Measurements from ENCODE around the gene EPB41L5. TPM values are rescaled to one million over a fixed set of nuclear protein-coding genes. Genes with fewer than 3 reads are reported as not detected.
"Not testable (repeated sequence)": the region's sequence is repeated elsewhere in the genome, so short reads cannot be mapped to it uniquely, and the experiment has no call there.

The EPB41L5 gene
- total RNA-seq, 1 donor from 2014 or later, result 27.0 TPM

DNA sequence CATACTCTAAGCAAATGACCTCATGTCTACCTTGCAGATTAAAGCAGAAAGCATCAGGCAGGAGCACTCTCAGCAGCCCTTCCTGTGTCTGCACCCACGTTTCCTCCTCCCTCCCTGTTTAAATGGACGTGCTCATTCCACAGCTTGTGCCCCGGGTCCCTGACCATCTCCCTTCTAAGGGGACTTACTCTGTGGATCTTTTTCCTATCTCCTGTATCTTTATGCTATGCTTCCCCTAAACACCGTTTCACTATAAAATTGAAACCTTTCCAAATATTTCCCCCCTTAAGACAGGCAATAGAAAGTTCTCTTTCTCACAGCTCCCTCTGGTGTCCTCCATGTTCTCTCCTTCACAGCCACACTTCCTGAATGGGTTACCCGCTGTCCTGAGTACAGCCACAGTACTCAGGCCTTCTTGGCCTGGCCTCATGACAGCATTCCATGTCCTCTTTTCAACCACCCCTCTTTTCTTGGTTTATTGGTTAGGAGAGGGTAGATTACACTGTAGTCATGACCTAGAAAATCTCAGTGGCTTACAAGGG is 169.2 kb downstream of the EPB41L5 start:
- TF ChIP-seq, protein P1, sequence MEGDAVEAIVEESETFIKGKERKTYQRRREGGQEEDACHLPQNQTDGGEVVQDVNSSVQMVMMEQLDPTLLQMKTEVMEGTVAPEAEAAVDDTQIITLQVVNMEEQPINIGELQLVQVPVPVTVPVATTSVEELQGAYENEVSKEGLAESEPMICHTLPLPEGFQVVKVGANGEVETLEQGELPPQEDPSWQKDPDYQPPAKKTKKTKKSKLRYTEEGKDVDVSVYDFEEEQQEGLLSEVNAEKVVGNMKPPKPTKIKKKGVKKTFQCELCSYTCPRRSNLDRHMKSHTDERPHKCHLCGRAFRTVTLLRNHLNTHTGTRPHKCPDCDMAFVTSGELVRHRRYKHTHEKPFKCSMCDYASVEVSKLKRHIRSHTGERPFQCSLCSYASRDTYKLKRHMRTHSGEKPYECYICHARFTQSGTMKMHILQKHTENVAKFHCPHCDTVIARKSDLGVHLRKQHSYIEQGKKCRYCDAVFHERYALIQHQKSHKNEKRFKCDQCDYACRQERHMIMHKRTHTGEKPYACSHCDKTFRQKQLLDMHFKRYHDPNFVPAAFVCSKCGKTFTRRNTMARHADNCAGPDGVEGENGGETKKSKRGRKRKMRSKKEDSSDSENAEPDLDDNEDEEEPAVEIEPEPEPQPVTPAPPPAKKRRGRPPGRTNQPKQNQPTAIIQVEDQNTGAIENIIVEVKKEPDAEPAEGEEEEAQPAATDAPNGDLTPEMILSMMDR (conservative IDR thresholded peaks at IDR 0.05; ENCODE audit: low read depth, low read length), result peak; percentile 2
- no peak for DNase-seq (ENCODE audit: low read depth)
- H3K4me3 ChIP-seq (ENCODE audit: low read depth, low read length), result no peak overlapping the region

DNA sequence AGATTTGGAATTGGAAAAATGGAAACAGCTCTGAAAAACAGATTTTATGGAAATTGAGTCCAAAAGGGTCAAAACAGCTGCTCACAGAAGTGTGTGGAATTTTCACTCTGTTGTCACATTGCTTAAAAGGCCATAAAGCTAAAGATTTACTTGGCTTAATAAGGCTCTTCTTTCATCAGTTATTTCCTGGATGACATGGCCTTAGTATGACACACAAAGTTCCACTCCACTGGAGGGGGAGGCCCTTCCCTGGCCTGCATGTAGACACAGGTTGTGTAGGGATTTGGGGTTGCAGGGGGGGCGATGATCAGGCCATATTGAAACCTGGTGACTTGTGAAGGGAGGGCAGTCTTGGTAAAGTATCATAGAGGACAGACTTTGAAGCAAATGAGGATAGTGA is 176.3 kb downstream of the EPB41L5 start:
- DNase-seq (ENCODE audit: low read depth), result no peak
- no peak overlapping the region for H3K4me3 ChIP-seq (ENCODE audit: low read depth, low read length)
- TF ChIP-seq, protein P1 (conservative IDR thresholded peaks at IDR 0.05; ENCODE audit: low read depth, low read length), result no peak

DNA sequence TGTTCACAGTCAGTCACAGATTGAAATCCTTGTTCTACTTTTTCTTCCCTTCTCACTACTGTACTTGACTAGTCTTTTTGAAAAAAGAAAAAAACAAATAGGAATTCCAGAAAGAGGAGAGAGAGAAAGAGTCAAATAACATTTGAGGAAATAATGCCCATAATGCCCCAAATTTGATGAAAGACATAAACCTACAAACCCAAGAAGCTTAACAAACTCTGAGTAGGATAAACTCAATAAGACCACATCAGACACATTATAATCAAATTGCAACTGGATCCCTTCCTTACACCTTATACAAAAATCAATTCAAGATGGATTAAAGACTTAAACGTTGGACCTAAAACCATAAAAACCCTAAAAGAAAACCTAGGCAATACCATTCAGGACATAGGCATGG is 179.4 kb downstream of the EPB41L5 start:
- TF ChIP-seq, protein P1 (conservative IDR thresholded peaks at IDR 0.05; ENCODE audit: low read depth, low read length), result no peak
- H3K4me3 ChIP-seq (ENCODE audit: low read depth, low read length), result no peak overlapping the region

DNA sequence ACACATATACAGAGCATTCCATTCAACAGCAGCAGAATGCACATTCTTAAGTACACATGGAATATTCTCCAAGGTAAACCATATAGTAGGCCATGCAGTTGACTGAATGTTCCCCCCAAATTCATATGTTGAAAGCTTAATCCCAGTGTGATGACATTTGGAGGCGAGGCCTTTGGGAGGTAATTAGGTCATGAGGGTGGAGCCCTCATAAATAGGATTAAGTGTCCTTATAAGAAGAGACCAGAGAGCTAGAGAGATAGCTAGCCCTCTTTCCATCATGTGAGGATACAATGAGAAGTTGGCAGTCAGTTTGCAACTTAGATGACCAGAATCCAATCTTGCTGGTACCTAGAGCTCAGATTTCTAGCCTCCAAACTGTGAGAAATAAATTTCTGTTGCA is 182.7 kb downstream of the EPB41L5 start:
- DNase-seq (ENCODE audit: low read depth), result no peak
- TF ChIP-seq, protein P1 (conservative IDR thresholded peaks at IDR 0.05; ENCODE audit: low read depth, low read length), result no peak
- no peak overlapping the region for H3K4me3 ChIP-seq (ENCODE audit: low read depth, low read length)

More for the DNA sequence above, 179.4 kb downstream of the EPB41L5 start:
- no peak for DNase-seq (ENCODE audit: low read depth)

DNA sequence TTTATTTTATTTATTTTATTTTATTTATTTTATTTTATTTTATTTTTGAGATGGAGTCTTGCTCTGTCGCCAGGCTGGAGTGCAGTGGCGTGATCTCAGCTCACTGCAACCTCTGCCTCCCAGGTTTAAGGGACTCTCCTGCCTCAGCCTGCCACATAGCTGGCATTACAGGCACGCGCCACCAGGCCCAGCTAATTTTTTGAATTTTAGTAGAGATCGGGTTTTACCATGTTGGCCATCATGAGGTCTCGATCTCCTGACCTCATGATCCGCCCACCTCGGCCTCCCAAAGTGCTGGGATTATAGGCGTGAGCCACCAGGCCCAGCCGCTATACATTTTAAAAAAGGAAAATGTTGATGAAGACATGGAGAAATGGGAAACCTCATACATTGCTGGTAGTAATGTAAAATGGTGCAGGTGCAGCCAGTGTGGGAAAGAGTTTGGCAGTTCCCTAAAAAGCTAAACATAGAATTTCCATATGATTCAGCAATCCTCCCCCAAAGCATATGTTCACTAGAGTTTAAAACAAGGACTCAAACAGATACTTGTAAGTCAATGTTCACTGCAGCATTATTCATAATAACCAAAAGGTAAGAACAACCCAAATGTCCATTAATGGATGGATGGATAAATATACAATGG is 187.1 kb downstream of the EPB41L5 start:
- DNase-seq (ENCODE audit: low read depth); H3K4me3 ChIP-seq (ENCODE audit: low read depth, low read length): not testable (repeated sequence)

DNA sequence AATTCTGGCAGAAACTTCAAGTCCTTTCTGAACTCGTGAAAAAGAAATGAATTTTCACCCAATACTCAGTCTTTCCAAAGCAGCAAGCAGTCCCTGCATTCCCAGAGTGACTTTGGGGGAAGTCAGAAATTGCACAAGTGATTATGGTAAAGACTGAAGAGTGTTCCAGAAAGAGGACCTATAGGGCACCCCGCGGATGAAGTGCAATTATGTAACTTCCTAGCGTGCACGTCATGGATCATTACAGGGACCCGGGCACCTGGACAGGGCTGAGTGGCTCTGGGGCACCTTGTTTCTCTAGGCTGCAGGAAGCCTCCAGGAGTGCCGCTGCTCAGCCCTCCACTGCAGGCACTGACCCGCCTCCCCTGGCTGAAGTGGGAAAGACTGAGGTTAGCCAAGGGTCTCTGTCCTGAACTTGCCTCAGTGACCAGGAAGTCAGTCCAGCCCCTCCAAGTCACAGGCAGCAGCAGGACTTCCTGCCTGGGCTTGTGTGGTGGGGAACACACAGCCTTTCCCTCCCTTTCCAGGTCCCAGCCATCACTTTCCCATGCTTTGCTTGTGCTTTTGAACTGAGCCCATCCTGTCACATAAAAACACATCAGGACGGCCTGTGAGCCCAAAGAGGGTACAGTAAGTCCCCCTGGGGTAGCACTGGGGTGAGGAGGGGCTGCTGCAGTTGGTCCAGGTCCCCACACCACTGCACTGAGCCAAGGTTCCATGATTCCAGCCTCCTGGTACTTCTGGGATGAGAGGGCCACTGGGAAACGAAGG is 190.6 kb downstream of the EPB41L5 start:
- no peak overlapping the region for H3K4me3 ChIP-seq (ENCODE audit: low read depth, low read length)
- DNase-seq (ENCODE audit: low read depth), result no peak
- TF ChIP-seq, protein P1 (conservative IDR thresholded peaks at IDR 0.05; ENCODE audit: low read depth, low read length), result no peak

DNA sequence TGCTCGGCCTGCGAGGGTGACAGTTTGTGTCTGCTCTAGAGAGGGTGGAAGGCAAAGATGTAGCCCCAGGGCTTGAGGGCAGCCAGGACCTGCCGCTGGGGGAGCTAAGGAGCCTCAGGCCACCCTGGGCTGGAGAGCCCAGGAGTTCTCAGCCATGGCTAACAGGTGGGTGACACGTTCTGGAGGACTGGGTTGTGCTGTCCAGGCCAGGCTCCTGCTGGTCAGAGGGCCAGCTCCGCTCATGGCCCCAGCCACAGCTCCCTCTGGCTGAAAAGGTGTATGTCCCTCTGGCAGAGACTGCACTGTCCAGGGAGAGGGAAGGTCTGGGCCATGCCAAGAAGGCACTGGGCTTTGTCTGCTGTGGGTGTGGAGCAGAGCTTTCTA is 191.1 kb downstream of the EPB41L5 start:
- DNase-seq (ENCODE audit: low read depth), result no peak
- no peak overlapping the region for H3K4me3 ChIP-seq (ENCODE audit: low read depth, low read length)
- TF ChIP-seq, protein P1 (conservative IDR thresholded peaks at IDR 0.05; ENCODE audit: low read depth, low read length), result no peak

Measured in epithelial cell of proximal tubule (primary cell).